ENCODE results near the gene HSD3B2. TPM values are rescaled to one million over a fixed set of nuclear protein-coding genes. Genes with fewer than 3 reads are reported as not detected.

Gene HSD3B2
- not detected in 2 replicates for total RNA-seq

DNA sequence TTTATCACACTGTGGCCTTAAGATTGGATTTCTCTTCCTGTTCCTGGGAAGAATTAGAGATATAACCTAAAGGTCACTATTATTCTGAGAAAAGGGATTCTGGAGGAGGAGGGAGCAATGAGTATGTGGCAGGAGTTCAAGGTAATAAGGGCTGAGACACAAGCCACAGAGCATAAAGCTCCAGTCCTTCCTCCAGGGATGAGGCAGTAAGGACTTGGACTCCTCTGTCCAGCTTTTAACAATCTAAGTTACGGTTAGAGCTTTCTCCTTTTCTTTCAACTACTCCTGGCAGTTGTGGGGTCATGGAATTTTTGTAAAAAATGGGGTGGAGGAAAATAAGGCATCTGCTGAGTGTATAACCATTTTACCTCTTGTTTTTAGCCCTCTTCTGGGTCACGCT, at the start of gene HSD3B2:
HSD3B2 (plus strand) TSS at position 201 of the 400 bp plus-strand sequence. CDS start 270 bp downstream, outside the sequence.

DNA sequence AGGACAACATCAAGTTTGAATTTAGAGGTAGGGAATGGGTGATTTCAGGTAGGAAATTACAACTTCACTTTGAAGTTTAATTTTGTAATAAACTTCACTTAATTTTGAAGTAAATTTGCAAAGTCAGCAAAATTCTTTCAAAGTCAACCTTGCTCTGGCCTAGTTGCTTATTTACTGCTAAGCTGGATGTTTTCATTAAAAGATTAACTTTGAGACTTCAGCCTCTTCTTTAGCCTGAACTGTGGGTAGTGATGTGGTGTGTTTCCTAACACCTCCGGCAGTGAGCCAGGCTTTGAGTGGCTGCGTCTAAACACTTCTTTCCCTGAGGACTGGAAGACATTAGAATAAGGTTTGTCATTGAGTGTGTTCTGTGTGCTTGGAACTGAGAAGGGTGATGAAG, 46.4 kb upstream of the HSD3B2 start, which contains the start of gene HAO2:
HAO2 (plus strand) TSS at position 232 of the 400 bp plus-strand sequence. CDS start 12,301 bp downstream, outside the sequence.

Other genes with a start within 250 kb of the HSD3B2 start
- not detected in 2 replicates for gene HAO2, start 46.4 kb upstream of the HSD3B2 start, total RNA-seq
- not detected in 2 replicates for gene HSD3B1, start 92.1 kb downstream of the HSD3B2 start, total RNA-seq
- 5.2 TPM in 2 replicates for gene ZNF697, start 233.1 kb downstream of the HSD3B2 start, total RNA-seq

Data from airway epithelial cell (primary cell).